ENCODE results near the gene URB2.
"Not testable (repeated sequence)": the region's sequence is repeated elsewhere in the genome, so short reads cannot be mapped to it uniquely, and the experiment has no call there.

The URB2 gene

DNA sequence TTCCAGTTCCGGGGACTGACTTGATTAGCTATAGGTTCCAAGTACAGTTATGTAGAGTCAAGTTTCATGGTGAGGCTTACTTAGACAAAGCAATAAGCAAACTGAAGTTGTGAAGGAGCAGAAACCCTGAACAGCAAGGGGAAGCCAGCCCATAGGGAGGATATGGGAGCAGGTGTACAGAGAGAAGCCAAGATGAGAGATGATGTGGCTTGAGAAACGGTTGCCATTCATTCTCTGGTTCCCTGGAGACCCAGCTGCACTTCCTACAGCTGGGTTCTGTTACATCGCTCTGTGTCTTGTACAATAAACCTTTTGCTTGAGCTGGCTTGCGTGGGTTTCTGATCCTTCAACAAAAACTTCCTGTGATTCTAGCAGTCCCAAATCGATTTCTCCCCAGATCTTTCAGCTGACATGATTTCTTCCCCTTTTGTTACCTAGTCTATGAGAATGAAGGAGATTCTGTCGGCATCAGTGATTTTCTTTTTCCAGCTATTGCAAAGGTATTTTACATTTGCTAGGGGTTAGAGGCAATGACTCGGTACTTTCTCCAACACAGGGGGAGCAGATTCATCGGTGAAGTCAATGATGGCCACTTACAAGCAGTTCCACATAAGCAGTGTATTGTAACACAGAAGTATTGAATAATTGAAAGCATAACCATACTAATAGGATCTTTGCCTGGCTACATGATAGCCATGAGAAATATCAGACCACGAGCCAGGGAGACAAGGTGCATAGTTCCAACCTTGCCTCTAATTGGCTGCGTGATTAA, 67.3 kb downstream of the URB2 start:
- no peak for DNase-seq (ENCODE audit: low spot score)

DNA sequence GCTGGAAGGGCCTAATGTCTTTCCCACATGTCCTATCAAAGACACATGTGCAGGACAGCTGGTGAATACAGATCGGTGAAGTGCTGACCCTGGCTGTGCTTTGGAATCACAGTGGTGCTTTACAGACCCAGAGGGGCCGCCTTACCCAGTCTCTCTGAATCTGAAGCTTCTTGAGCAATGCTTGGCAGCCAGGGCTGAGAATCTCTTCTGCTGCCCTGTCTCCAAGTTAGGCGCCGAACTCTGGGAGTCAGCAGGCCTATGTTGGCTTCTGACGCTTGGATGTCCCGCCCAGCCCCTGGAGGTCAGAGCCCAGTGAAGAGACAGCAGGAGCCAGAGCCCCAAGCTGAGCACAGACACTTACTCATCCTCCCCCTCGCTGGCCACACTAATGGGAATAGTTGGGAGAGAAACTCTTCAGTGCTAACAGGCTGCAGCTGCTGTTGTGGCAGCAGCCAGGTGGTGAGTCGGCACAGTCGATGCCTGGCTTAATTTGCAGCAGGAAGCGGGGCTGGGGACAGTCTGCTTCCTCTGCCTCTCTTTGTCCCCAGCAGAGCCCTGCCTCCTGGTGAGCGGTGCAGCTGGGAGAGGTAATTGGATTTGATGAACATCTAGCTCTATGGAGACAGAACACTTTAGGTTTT, 68.1 kb downstream of the URB2 start:
- no peak for DNase-seq (ENCODE audit: low spot score)

DNA sequence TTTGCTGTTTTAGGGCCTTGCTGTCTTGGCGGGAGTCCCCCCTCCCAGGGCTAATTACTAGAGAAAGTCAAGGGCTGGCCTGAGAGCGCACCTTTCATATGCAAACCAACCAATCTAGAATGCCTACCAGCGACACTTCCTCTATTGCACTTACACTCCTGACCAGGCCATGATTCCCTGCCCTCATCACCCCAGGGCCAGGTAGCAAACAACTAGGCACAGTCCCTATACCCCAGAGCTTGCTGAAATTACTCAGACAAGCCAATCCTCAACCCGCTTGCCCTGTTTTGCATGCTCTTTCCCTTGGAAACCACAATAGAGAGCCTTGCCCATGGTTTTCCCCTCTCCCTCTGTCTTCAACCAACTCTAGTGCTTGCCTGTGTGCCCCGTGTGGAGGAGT, 70.3 kb downstream of the URB2 start:
- DNase-seq (ENCODE audit: low spot score), result no peak

DNA sequence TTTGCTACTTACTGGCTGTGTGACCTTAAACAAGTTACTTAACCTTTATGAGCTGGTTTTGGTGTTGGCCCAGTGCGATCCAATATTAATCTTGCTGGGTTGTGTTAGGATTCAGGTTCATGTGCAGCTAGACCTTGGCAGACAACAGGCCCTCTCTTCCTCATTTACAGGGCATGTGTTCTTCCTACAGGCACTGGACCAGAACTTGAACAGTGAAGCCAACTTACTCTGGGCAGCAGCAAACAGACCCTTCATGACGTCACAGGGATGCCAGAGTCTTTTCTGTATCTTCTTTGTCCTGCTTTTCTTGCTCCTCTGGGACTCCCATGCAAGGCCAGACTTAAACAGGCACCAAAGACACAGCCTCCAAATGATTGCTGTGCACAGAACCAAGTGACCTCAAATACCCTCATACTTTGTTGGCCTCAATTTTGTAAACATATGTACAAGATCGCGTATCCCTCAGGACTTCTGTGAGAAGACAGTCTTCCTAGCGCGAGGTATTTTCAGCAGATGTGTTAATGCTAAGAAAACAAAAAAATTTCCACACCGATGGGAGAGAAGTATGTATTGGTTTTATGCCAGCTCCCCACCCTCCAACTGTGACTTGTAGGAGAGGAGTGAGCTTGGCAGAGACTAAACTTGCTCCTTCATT, 73.7 kb downstream of the URB2 start:
- no peak for DNase-seq (ENCODE audit: low spot score)

- DNase-seq (ENCODE audit: low spot score), result no peak
These were observed 78.1 kb downstream of the URB2 start for GRCh38 chr1:229704157-229704556.

- DNase-seq (ENCODE audit: low spot score), result not testable (repeated sequence)
These were observed 79.1 kb downstream of the URB2 start for GRCh38 chr1:229705152-229705551.

- DNase-seq (ENCODE audit: low spot score), result not testable (repeated sequence)
These were observed 81.1 kb downstream of the URB2 start for GRCh38 chr1:229707127-229707526.

DNA sequence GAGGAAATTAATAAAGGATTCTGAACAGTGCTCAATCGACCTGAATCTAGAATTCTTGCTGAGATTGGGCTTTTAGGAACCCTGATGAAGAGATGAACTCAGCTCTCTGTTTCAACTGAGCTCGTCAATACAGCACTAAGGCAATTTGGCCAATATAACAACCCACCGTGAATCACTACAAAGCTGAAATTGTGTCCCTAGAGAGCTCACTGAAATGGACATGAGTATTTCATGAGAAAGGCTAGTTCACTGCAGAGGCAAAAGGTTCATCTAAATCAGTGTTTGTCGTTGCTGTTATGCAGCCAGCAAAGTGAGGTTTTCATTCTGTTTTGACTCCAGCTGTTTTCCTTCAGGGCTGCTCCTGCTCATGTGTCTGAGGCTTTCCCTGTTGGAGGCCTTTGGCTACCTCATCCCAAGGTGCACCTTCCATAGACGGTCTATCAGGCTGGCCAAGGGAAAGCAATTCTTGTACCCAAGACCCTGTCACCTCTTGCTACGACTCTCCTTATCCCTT, 83.5 kb downstream of the URB2 start:
- DNase-seq (ENCODE audit: low spot score), result no peak

Data from RKO (cell line).